GM21737 (cell line): ENCODE measurements around the gene SLC2A10.

Experiments used
- ATAC-seq: cut with Tn5 transposase; IDR thresholded peaks from one replicate; pipeline ENCODE4 v1.9.1; 2021; ENCODE audit warnings: mild to moderate bottlenecking, moderate library complexity; ENCODE audit not compliant: unreplicated experiment

The SLC2A10 gene

GRCh38 chr20:46761566-46761965, 52.1 kb downstream of the SLC2A10 start:
- no peak for ATAC-seq

GRCh38 chr20:46764068-46764467, 54.6 kb downstream of the SLC2A10 start:
- no peak for ATAC-seq

- no peak for ATAC-seq
Measured at GRCh38 chr20:46765506-46766120, 56.2 kb downstream of the SLC2A10 start.

- ATAC-seq = no peak
Measured at GRCh38 chr20:46767127-46767761, 57.8 kb downstream of the SLC2A10 start.

- ATAC-seq = no peak
Measured at GRCh38 chr20:46770330-46771194, 61.1 kb downstream of the SLC2A10 start.

GRCh38 chr20:46771195-46771588, 61.7 kb downstream of the SLC2A10 start:
- no peak for ATAC-seq

- no peak for ATAC-seq
Measured at GRCh38 chr20:46772901-46773300, 63.5 kb downstream of the SLC2A10 start.

- no peak for ATAC-seq
Measured at GRCh38 chr20:46773680-46774079, 64.2 kb downstream of the SLC2A10 start.

GRCh38 chr20:46774236-46774635, 64.8 kb downstream of the SLC2A10 start:
- no peak for ATAC-seq

- no peak for ATAC-seq
Measured at GRCh38 chr20:46774943-46775560, 65.6 kb downstream of the SLC2A10 start.

- ATAC-seq = no peak
Measured at GRCh38 chr20:46775806-46776205, 66.4 kb downstream of the SLC2A10 start.

GRCh38 chr20:46777331-46777730, 67.9 kb downstream of the SLC2A10 start:
- ATAC-seq = no peak

GRCh38 chr20:46779831-46780230, 70.4 kb downstream of the SLC2A10 start:
- no peak for ATAC-seq

GRCh38 chr20:46784436-46785127, 75.1 kb downstream of the SLC2A10 start:
- ATAC-seq = no peak
